GM12873 (cell line): Measurements from ENCODE around the gene ATF7IP2.

Experiments used
- CTCF ChIP-seq: IDR thresholded peaks from 2 replicates; pipeline ENCODE4 v1.5.1; 2012; ENCODE audit warnings: low read depth, mild to moderate bottlenecking, moderate library complexity, low read length, control low read depth; ENCODE audit not compliant: insufficient read depth; ENCODE audit errors: missing control alignments

Gene ATF7IP2

GRCh38 chr16:10519929-10520868, 134.3 kb downstream of the ATF7IP2 start:
- no peak for TF ChIP-seq CTCF

GRCh38 chr16:10520869-10521578, 135.2 kb downstream of the ATF7IP2 start:
- no peak for TF ChIP-seq CTCF

- peak; percentile 87 for TF ChIP-seq CTCF
Observed at GRCh38 chr16:10521681-10522274, 135.9 kb downstream of the ATF7IP2 start.

GRCh38 chr16:10522966-10523365, 137.1 kb downstream of the ATF7IP2 start:
- TF ChIP-seq CTCF = no peak

GRCh38 chr16:10525214-10525825, 139.5 kb downstream of the ATF7IP2 start:
- TF ChIP-seq CTCF = no peak

- TF ChIP-seq CTCF = no peak
Observed at GRCh38 chr16:10526962-10527361, 141.1 kb downstream of the ATF7IP2 start.
